Hindlimb muscle (tissue), 1 donor: ENCODE results near the gene GGT1. TPM values are rescaled to one million over a fixed set of nuclear protein-coding genes. Genes with fewer than 3 reads are reported as not detected.
"Not testable (repeated sequence)": the region's sequence is repeated elsewhere in the genome, so short reads cannot be mapped to it uniquely, and the experiment has no call there.

Experiments
- DNase-seq: peaks from one replicate; pipeline ENCODE4 v3.0.0-alpha.2; 2013
- polyA plus RNA-seq: library from polyadenylated mRNA; unstranded; fragments of 120-200 nt; gene quantifications from one replicate; pipeline ENCODE4 v1.2.1, GENCODE V29; 2013; ENCODE audit not compliant: insufficient read length

Gene GGT1
- polyA plus RNA-seq, 1 donor: 3.9 TPM

GRCh38 chr22:24642307-24642706 lies 39.3 kb downstream of the GGT1 start:
- DNase-seq: not testable (repeated sequence)

GRCh38 chr22:24644409-24644808 lies 41.4 kb downstream of the GGT1 start:
- not testable (repeated sequence) for DNase-seq

- DNase-seq: not testable (repeated sequence)
Measured at GRCh38 chr22:24645408-24646399, 42.7 kb downstream of the GGT1 start.

- DNase-seq: not testable (repeated sequence)
Measured at GRCh38 chr22:24646756-24647155, 43.8 kb downstream of the GGT1 start.

GRCh38 chr22:24649371-24649770 lies 46.4 kb downstream of the GGT1 start:
- not testable (repeated sequence) for DNase-seq

GRCh38 chr22:24650884-24651283 lies 47.9 kb downstream of the GGT1 start:
- not testable (repeated sequence) for DNase-seq

- not testable (repeated sequence) for DNase-seq
Measured at GRCh38 chr22:24665395-24665794, 62.4 kb downstream of the GGT1 start.

- DNase-seq: not testable (repeated sequence)
Measured at GRCh38 chr22:24667904-24668303, 64.9 kb downstream of the GGT1 start.

GRCh38 chr22:24672532-24672931 lies 69.5 kb downstream of the GGT1 start:
- not testable (repeated sequence) for DNase-seq

Other genes starting within 250 kb of the GGT1 start
- gene ADORA2A, start 175.6 kb upstream of the GGT1 start, polyA plus RNA-seq: 11.2 TPM
- 0.40 TPM for gene UPB1, start 107.9 kb upstream of the GGT1 start, polyA plus RNA-seq
- 71.0 TPM for gene GUCD1, start 48.1 kb upstream of the GGT1 start, polyA plus RNA-seq
- 110 TPM for gene SNRPD3, start 47.2 kb upstream of the GGT1 start, polyA plus RNA-seq
- gene LRRC75B, start 10.1 kb upstream of the GGT1 start, polyA plus RNA-seq: 9.2 TPM
- gene PIWIL3, start 171.5 kb downstream of the GGT1 start, polyA plus RNA-seq: 0.06 TPM
- 0.19 TPM for gene SGSM1, start 203.0 kb downstream of the GGT1 start, polyA plus RNA-seq